NCI-H128 (cell line): ENCODE results near the gene IL23A.
A peak's percentile ranks its signal among the peaks of the same experiment; 100 is the strongest.

ENCODE experiments used
- DNase-seq: peaks from one replicate; lab custom pipeline; 2025; ENCODE audit not compliant: unreplicated experiment; lab: John Stamatoyannopoulos, UW

Gene IL23A

GRCh38 chr12:56359851-56360767 is 21.4 kb downstream of the IL23A start, which contains the start of gene STAT2:
Gene STAT2 (minus strand): TSS chr12:56360107. CDS start chr12:56356571, 3,536 bp downstream.
- peak; percentile 97 for DNase-seq

- no peak for DNase-seq
Measured at GRCh38 chr12:56361487-56362129, 22.9 kb downstream of the IL23A start.

- DNase-seq = no peak
Measured at GRCh38 chr12:56362130-56363059, 23.7 kb downstream of the IL23A start, which contains the start of gene APOF. Gene APOF (minus strand): TSS chr12:56362857. CDS start chr12:56362745, 112 bp downstream.

GRCh38 chr12:56366948-56367347 is 28.3 kb downstream of the IL23A start:
- no peak for DNase-seq

- no peak for DNase-seq
Measured at GRCh38 chr12:56373515-56373914, 34.8 kb downstream of the IL23A start.

GRCh38 chr12:56374726-56375597 is 36.3 kb downstream of the IL23A start:
- no peak for DNase-seq

- DNase-seq = no peak
Measured at GRCh38 chr12:56375598-56376434, 37.1 kb downstream of the IL23A start.

- DNase-seq = no peak
Measured at GRCh38 chr12:56377310-56377988, 38.8 kb downstream of the IL23A start.

GRCh38 chr12:56377989-56378316 is 39.3 kb downstream of the IL23A start:
- DNase-seq = no peak

GRCh38 chr12:56382611-56383010 is 43.9 kb downstream of the IL23A start:
- no peak for DNase-seq

GRCh38 chr12:56385873-56386272 is 47.2 kb downstream of the IL23A start:
- DNase-seq = no peak

GRCh38 chr12:56387152-56387736 is 48.6 kb downstream of the IL23A start:
- DNase-seq = no peak

- no peak for DNase-seq
Measured at GRCh38 chr12:56389412-56389811, 50.7 kb downstream of the IL23A start.
